ENCODE results near the gene CD96. TPM values are rescaled to one million over a fixed set of nuclear protein-coding genes. Genes with fewer than 3 reads are reported as not detected.
"Not testable (repeated sequence)": the region's sequence is repeated elsewhere in the genome, so short reads cannot be mapped to it uniquely, and the experiment has no call there.

The CD96 gene
- total RNA-seq, 2 donors from 2014 or later, result 5.1 to 13.7 TPM

- Histone ChIP-seq H3K27me3 (replicated peaks; ENCODE audit: insufficient read depth) (no peaks in the 10 kb centered on the region), H3K4me3 (no peak overlapping the region), H3K4me1 (ENCODE audit: control insufficient read depth in 1 of 2, low read depth in 2 of 2) (no peaks in the 10 kb centered on the region), H3K27ac (no peak overlapping the region), H3K9me3 (no peaks in the 10 kb centered on the region), H3K36me3 (no peaks in the 10 kb centered on the region)
- no peak for TF ChIP-seq CTCF (IDR thresholded peaks at IDR 0.05)
- ATAC-seq (ENCODE audit: insufficient number of reproducible peaks, low FRiP score, low read depth), result no peak
- DNase-seq (ENCODE audit: low spot score), result no peak
These were observed 79.5 kb downstream of the CD96 start for GRCh38 chr3:111621535-111621934.

GRCh38 chr3:111627092-111627491 lies 85.1 kb downstream of the CD96 start:
- DNase-seq (ENCODE audit: low spot score), result no peak
- no peak for TF ChIP-seq CTCF (IDR thresholded peaks at IDR 0.05)
- no peaks in the 10 kb centered on the region for H3K4me1 ChIP-seq (ENCODE audit: control insufficient read depth in 1 of 2, low read depth in 2 of 2)
- no peak overlapping the region for H3K27ac ChIP-seq
- H3K27me3 ChIP-seq (replicated peaks; ENCODE audit: insufficient read depth), result no peaks in the 10 kb centered on the region
- H3K4me3 ChIP-seq, result no peak overlapping the region
- H3K9me3 ChIP-seq, result no peaks in the 10 kb centered on the region
- H3K36me3 ChIP-seq, result no peaks in the 10 kb centered on the region
- ATAC-seq (ENCODE audit: insufficient number of reproducible peaks, low FRiP score, low read depth), result no peak

DNA sequence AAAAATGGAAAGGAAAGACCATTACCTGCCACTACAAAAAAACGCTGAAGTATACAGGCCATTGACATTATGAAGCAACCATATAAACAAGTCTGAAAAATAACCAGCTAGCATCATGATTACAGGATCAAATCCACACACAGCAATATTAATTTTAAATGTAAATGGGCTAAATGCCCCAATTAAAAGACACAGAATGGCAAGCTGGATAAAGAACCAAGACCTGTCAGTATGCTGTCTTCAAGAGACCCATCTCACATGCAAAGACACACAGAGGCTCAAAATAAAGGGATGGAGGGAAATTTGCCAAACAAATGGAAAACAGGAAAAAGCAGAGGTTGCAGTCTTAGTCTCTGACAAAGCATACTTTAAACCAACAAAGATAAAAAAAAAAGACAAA lies 87.0 kb downstream of the CD96 start:
- not testable (repeated sequence) for H3K27ac ChIP-seq; H3K36me3 ChIP-seq; H3K4me1 ChIP-seq (ENCODE audit: control insufficient read depth in 1 of 2, low read depth in 2 of 2); H3K9me3 ChIP-seq; ATAC-seq (ENCODE audit: insufficient number of reproducible peaks, low FRiP score, low read depth); H3K27me3 ChIP-seq (replicated peaks; ENCODE audit: insufficient read depth); DNase-seq (ENCODE audit: low spot score); H3K4me3 ChIP-seq

DNA sequence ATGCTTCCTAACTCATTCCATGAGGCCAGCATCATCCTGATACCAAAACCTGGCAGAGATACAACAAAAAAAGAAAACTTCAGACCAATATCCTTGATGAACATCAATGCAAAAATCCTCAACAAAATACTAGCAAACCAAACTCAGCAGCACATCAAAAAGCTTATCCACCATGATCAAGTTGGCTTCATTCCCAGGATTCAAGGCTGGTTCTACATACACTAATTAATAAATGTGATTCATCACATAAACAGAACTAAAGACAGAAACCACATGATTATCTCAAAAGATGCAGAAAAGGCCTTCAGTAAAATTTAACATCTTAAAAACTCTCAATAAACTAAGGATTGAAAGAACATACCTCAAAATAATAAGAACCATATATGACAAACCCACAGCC lies 88.6 kb downstream of the CD96 start:
- H3K4me3 ChIP-seq; H3K4me1 ChIP-seq (ENCODE audit: control insufficient read depth in 1 of 2, low read depth in 2 of 2); H3K9me3 ChIP-seq; H3K27me3 ChIP-seq (replicated peaks; ENCODE audit: insufficient read depth); H3K27ac ChIP-seq; DNase-seq (ENCODE audit: low spot score); ATAC-seq (ENCODE audit: insufficient number of reproducible peaks, low FRiP score, low read depth); H3K36me3 ChIP-seq: not testable (repeated sequence)

DNA sequence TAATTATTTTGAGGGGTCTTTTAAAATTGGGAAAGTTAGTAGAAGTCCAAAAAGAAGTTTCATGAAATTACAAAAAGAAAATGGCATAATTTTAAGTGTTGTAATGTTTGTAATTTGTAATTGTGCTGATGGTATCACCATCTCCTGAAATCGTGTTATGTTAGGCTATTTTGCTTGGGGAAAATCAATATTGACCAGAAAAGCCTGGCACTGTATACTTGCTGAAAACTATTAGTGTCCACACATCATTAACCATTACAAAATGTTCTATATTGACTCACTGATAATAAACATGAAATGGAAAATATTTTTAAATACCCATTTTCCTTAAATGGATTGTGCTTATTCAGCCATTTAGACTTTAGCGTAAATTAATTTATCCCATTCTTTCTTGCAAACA lies 93.4 kb downstream of the CD96 start:
- Histone ChIP-seq H3K27me3 (replicated peaks; ENCODE audit: insufficient read depth) (no peaks in the 10 kb centered on the region), H3K27ac (no peak overlapping the region), H3K36me3 (no peaks in the 10 kb centered on the region), H3K9me3 (no peaks in the 10 kb centered on the region), H3K4me1 (ENCODE audit: control insufficient read depth in 1 of 2, low read depth in 2 of 2) (no peaks in the 10 kb centered on the region), H3K4me3 (no peak overlapping the region)
- no peak for TF ChIP-seq CTCF (IDR thresholded peaks at IDR 0.05)
- ATAC-seq (ENCODE audit: insufficient number of reproducible peaks, low FRiP score, low read depth), result no peak
- no peak for DNase-seq (ENCODE audit: low spot score)

DNA sequence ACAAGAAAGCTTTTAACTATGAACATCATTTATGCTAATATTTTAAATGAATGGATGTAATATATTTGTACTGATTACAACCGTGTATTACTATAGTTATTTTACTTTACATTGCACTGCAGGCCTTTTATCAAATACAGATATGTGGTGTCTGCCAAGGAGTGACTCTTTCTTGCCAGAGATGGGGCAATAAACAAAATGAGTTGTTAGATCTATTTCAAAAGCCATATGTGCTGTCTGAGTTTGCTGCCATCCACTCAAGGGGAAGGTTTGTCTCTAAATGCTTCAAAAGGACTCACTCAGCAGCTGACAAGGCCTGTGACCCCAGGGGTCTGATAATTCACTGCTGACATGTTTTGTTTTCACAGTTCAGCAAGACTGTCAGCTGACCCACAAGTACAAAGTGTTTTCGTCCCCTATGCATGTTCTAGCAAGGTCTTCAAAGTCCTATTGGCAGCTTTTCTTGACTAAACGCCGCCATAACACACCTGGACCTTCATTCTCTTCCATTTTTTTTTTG lies 94.4 kb downstream of the CD96 start:
- TF ChIP-seq CTCF (IDR thresholded peaks at IDR 0.05), result no peak
- no peaks in the 10 kb centered on the region for H3K9me3 ChIP-seq
- no peak overlapping the region for H3K27ac ChIP-seq
- H3K36me3 ChIP-seq, result no peaks in the 10 kb centered on the region
- no peaks in the 10 kb centered on the region for H3K27me3 ChIP-seq (replicated peaks; ENCODE audit: insufficient read depth)
- H3K4me3 ChIP-seq, result no peak overlapping the region
- H3K4me1 ChIP-seq (ENCODE audit: control insufficient read depth in 1 of 2, low read depth in 2 of 2), result no peaks in the 10 kb centered on the region
- DNase-seq (ENCODE audit: low spot score), result no peak
- ATAC-seq (ENCODE audit: insufficient number of reproducible peaks, low FRiP score, low read depth), result no peak

Measured in thoracic aorta (tissue), 2 donors.